Suprapubic skin (tissue), 4 donors: ENCODE data around the gene NDUFB2. TPM values are rescaled to one million over a fixed set of nuclear protein-coding genes. Genes with fewer than 3 reads are reported as not detected.

Source experiments
- DNase-seq, 2 donors: peaks; one replicate each; pipeline ENCODE4 v3.0.0-alpha.2; 2019; ENCODE audit warnings: low spot score in 2 of 2
- H3K27ac ChIP-seq: fragments of 200-600 bp; sonication (generic); one replicate; pipeline ENCODE4 v1.5.1; 2019
- H3K27me3 ChIP-seq: fragments of 200-600 bp; sonication (generic); one replicate; pipeline ENCODE4 v1.5.1; 2019
- H3K36me3 ChIP-seq: fragments of 200-600 bp; sonication (generic); one replicate; pipeline ENCODE4 v1.5.1; 2019
- H3K4me1 ChIP-seq: fragments of 200-600 bp; sonication (generic); one replicate; pipeline ENCODE4 v1.5.1; 2019
- H3K4me3 ChIP-seq: fragments of 200-600 bp; sonication (generic); one replicate; pipeline ENCODE4 v1.5.1; 2019; ENCODE audit warnings: mild to moderate bottlenecking
- H3K9me3 ChIP-seq: fragments of 200-600 bp; sonication (generic); one replicate; pipeline ENCODE4 v1.5.1; 2019
- EP300 ChIP-seq: sonication (generic); formaldehyde crosslinking; IDR thresholded peaks from one replicate; pipeline ENCODE4 v1.6.1; 2017; ENCODE audit warnings: antibody characterized with exemption
- POLR2A ChIP-seq, 2 donors: fragments of 450-650 bp; IDR thresholded peaks; one replicate each; pipeline ENCODE4 v1.6.1; 2017; ENCODE audit warnings: antibody characterized with exemption in 2 of 2, mild to moderate bottlenecking in 2 of 2, moderate library complexity in 2 of 2
- POLR2AphosphoS5 ChIP-seq, 3 donors: sonication (generic); formaldehyde crosslinking; IDR thresholded peaks; one replicate each; pipeline ENCODE4 v1.6.1; 2017; ENCODE audit warnings: antibody characterized with exemption in 3 of 3
- WGBS: methylation state at CpG from one replicate; pipeline ENCODE4 v1.1.5; 2018; 5-methylcytosine and 5-hydroxymethylcytosine counted together
- total RNA-seq, 4 donors: library from RNA; depleted of rRNA; stranded (reverse); fragments of >200 nt; gene quantifications; one replicate each; pipeline ENCODE4 v1.1.0, GENCODE V29; 2016
- TF ChIP-seq, protein P1 (sequence below), 2 donors: fragments of 200-600 bp in 1 of 2; fragments of 450-650 bp in 1 of 2; sonication (generic) in 1 of 2; IDR thresholded peaks; one replicate each; pipeline ENCODE4 v1.5.1; 2016 to 2019; ENCODE audit warnings: antibody characterized with exemption in 2 of 2, mild to moderate bottlenecking in 1 of 2, moderate library complexity in 1 of 2

NDUFB2 gene
- total RNA-seq, 4 donors from 2014 or later, result 104 to 435 (median 229) TPM

GRCh38 chr7:140653319-140654108 lies 43.0 kb upstream of the NDUFB2 start:
- Histone ChIP-seq H3K36me3 (no peaks in the 10 kb centered on the region), H3K27me3 (no peaks in the 10 kb centered on the region), H3K27ac (no peak overlapping the region), H3K4me1 (peaks cover 25% of the 10 kb centered on the region), H3K9me3 (no peaks in the 10 kb centered on the region), H3K4me3 (no peak overlapping the region)
- DNase-seq, result peak; percentile 71 to 82
- 23% methylated on average over 14 of the region's 15 CpGs for WGBS
- TF ChIP-seq, protein P1, sequence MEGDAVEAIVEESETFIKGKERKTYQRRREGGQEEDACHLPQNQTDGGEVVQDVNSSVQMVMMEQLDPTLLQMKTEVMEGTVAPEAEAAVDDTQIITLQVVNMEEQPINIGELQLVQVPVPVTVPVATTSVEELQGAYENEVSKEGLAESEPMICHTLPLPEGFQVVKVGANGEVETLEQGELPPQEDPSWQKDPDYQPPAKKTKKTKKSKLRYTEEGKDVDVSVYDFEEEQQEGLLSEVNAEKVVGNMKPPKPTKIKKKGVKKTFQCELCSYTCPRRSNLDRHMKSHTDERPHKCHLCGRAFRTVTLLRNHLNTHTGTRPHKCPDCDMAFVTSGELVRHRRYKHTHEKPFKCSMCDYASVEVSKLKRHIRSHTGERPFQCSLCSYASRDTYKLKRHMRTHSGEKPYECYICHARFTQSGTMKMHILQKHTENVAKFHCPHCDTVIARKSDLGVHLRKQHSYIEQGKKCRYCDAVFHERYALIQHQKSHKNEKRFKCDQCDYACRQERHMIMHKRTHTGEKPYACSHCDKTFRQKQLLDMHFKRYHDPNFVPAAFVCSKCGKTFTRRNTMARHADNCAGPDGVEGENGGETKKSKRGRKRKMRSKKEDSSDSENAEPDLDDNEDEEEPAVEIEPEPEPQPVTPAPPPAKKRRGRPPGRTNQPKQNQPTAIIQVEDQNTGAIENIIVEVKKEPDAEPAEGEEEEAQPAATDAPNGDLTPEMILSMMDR (IDR thresholded peaks at IDR 0.05), result peak; percentile 83 to 85
- no peak for TF ChIP-seq POLR2AphosphoS5 (IDR thresholded peaks at IDR 0.05)
- TF ChIP-seq POLR2A (IDR thresholded peaks at IDR 0.05), result no peak
- TF ChIP-seq EP300, result no peak

GRCh38 chr7:140654109-140654387 lies 42.5 kb upstream of the NDUFB2 start:
- DNase-seq, result peak; percentile 0 to 15
- TF ChIP-seq, protein P1 (IDR thresholded peaks at IDR 0.05), result no peak
- TF ChIP-seq EP300 (no peak), POLR2A (IDR thresholded peaks at IDR 0.05) (no peak), POLR2AphosphoS5 (IDR thresholded peaks at IDR 0.05) (no peak)
- Histone ChIP-seq H3K4me3 (no peak overlapping the region), H3K27me3 (no peaks in the 10 kb centered on the region), H3K9me3 (no peaks in the 10 kb centered on the region), H3K36me3 (no peaks in the 10 kb centered on the region), H3K4me1 (peaks cover 25% of the 10 kb centered on the region), H3K27ac (no peak overlapping the region)
- 60% methylated on average over 2 of the region's 2 CpGs for WGBS

GRCh38 chr7:140654661-140655060 lies 41.8 kb upstream of the NDUFB2 start:
- Histone ChIP-seq H3K4me3 (no peak overlapping the region), H3K27me3 (no peaks in the 10 kb centered on the region), H3K27ac (no peak overlapping the region), H3K9me3 (no peaks in the 10 kb centered on the region), H3K36me3 (no peaks in the 10 kb centered on the region), H3K4me1 (peaks cover 25% of the 10 kb centered on the region)
- TF ChIP-seq POLR2AphosphoS5 (IDR thresholded peaks at IDR 0.05) (no peak), EP300 (no peak), POLR2A (IDR thresholded peaks at IDR 0.05) (no peak)
- TF ChIP-seq, protein P1 (IDR thresholded peaks at IDR 0.05), result no peak
- WGBS, result 94% methylated on average over 4 of the region's 4 CpGs
- peak in 1 of 2 donors; percentile 24 for DNase-seq

DNA sequence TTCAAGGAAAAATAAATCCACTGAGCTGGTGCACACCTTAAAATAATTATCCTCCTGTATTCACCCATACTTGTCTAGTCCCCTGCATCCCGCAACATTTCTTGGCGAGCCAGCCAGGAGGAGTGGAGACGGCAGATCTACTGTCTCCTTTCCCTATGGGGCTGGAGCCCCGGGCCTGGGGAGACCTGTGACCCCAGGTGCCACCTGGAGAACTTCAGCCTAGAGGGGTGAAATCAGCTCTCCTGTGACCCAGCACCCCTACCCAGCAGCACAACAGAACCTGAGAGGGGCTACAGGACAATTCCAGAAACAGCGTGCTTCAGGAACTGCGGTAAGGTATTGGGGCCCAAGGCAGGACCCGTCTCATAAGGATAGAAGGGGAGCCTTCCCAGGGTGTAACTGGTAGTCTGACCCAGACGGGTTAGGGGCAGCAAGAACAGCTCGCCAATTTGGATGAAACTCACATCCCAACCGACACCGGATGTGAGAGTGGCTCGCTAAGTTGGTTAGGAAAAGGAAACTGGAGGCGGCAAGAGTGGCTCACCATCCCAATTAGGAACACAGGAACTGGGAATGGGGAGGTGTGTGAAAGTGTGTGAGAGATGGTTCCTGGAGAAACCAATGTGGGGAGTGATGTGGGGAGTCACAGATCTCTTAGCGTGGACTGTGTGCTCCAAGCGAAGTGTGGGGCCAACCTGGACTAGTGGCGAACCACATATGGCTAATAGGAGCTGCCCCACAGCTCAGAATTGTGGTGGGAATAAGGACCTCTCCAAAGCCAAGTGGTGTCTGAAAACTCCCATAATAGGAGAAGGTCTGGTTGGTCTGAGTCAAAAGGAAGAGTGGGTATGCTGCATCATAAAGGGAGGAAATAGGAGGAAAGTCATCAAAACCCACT lies 40.7 kb upstream of the NDUFB2 start:
- WGBS, result 82% methylated on average over 16 of the region's 16 CpGs
- TF ChIP-seq POLR2AphosphoS5 (IDR thresholded peaks at IDR 0.05) (no peak), POLR2A (IDR thresholded peaks at IDR 0.05) (no peak), EP300 (no peak)
- TF ChIP-seq, protein P1 (IDR thresholded peaks at IDR 0.05), result no peak
- Histone ChIP-seq H3K4me1 (peaks cover 25% of the 10 kb centered on the region), H3K27ac (no peak overlapping the region), H3K36me3 (no peaks in the 10 kb centered on the region), H3K27me3 (no peaks in the 10 kb centered on the region), H3K9me3 (no peaks in the 10 kb centered on the region), H3K4me3 (peak overlapping the region; percentile 19)
- peak; percentile 43 to 49 for DNase-seq
